GM19463 (cell line): Measurements from ENCODE around the gene PTGR2.
"Not testable (repeated sequence)": the region's sequence is repeated elsewhere in the genome, so short reads cannot be mapped to it uniquely, and the experiment has no call there.

Experiments used
- ATAC-seq: cut with Tn5 transposase; IDR thresholded peaks from one replicate; pipeline ENCODE4 v1.9.1; 2021; ENCODE audit warnings: mild to moderate bottlenecking, moderate library complexity; ENCODE audit not compliant: unreplicated experiment

PTGR2 gene

DNA sequence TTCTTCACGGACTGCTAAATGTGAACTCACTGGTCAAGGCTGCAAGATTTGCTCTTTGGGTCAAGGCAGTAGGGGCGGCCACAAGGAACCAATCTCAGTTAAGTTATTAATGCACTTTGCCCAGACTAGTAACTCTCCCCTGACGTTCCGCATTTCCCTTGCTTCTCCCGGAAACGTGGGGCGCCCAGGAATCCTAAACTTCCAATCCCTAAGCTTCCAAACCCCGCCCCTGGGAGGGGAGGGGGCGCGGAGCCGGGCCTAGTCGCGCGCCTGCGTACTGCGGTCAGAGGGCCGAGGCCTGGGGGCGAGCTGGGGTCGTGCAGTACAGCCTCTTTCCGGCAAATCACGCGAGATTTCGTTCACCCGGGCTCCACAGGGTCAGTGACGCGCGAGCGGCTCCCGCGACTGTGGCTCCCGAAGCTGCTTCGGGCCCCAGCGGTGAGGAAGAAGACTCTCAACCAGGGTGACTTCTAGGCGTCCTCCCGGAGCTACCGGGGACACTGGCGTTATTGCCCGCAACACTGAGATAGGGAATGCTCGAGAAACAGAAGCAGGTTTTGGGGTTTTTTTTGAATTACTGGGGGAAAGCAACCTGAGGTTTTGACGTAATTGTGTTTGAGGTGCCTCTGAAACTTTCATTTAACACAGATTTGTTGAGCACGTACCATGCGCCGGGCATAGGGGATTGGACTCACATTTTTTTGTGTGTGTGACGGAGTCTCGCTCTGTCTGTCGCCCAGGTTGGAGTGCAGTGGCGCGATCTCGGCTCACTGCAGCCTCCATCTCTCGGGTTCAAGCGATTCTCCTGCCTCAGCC, at the start of gene PTGR2:
PTGR2 (plus strand) TSS at position 265 of the 816 bp plus-strand sequence. CDS start 7,032 bp downstream, outside the sequence.
- peak; percentile 85 for ATAC-seq

DNA sequence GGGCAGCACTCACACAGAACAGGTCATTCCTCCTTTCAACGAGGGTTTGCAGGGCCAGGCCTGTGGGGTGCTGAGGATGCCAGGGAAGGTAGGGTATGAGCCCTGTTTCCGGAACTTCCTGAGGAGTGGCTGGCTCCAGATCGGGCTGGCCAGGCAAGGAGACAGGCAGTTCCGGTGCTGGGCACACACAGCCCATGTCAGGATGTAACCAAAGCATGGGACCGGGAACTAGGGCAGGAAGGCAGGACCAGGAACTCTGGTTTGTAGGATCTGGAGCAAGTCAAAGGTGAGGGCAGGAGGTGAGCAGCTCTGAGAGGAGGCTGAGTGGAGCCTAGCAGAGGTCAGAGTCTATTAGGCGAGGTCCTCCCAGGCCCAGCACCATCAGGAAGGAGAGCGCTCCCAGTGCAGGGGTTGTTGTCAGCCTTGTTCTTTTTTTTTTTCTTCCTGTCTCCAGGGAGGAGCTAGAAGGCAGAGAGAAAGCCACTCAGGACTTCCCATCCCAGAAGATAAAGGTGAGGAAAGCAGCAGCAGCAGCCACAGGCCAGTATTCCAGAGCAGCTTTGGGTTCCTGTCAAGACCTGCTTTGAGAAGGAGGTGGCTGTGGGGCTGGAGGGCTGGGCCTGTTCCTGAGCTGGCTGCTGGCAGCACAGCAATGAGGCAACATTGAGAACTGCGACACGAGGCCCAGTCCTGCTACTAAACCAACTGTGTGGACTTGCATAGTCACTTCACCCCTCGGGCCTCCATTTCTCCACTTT, 49.0 kb upstream of the PTGR2 start:
- no peak for ATAC-seq

DNA sequence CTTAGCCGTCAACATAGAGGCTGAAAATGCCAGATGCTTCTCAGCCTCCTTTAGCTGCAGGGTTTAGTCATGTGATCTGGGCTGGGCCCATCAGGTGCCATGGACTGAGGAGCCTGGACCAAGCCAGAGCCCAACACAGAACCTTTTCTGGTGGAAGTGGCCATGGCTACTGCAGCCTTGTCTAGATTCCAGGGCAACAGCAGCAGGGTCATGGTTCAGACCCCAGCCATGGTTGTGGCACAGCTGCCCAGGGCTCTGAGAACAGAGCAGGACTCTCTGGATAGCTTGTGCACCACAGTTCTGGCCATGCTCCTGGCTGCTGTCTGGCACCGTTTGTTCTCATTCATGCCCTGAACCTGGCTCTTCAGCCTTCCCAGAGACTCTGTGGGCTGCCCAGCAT, 47.0 kb upstream of the PTGR2 start:
- no peak for ATAC-seq

DNA sequence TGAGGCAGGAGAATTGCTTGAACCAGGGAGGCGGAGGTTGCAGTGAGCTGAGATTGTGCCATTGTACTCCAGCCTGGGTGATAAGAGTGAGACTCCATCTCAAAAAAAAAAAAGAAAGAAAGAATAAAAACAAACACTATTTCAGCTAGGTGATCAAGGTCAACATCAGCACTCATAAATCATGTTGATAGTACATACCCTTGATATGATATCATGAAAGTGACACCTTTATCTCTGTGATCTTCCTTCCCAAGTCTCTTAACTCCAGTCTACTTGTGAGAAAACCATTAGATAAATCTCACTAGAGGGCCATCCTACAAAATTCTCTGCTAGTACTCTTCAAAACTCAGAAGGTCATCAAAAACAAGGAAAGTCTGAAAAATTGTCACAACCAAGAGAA, 44.2 kb upstream of the PTGR2 start:
- ATAC-seq: no peak

DNA sequence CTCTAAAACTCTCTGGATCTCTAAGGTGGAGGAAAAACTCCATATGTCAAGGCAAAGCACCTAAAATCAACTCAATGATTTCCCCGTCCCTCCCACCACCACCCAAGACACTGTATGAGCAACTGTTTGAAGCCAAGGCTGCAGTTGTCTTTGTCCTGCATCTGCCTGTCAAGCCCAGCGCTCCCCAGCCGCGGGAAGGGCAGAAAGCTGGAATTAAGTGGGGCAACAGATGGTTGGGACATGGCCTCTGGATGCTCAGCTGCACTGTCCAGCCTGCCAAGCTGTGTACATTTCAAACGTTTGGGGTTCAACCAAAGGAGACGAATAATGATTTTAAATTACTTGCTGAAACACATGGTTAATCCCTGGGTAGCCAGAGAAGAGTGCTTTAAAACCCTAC, 42.2 kb upstream of the PTGR2 start:
- no peak for ATAC-seq

DNA sequence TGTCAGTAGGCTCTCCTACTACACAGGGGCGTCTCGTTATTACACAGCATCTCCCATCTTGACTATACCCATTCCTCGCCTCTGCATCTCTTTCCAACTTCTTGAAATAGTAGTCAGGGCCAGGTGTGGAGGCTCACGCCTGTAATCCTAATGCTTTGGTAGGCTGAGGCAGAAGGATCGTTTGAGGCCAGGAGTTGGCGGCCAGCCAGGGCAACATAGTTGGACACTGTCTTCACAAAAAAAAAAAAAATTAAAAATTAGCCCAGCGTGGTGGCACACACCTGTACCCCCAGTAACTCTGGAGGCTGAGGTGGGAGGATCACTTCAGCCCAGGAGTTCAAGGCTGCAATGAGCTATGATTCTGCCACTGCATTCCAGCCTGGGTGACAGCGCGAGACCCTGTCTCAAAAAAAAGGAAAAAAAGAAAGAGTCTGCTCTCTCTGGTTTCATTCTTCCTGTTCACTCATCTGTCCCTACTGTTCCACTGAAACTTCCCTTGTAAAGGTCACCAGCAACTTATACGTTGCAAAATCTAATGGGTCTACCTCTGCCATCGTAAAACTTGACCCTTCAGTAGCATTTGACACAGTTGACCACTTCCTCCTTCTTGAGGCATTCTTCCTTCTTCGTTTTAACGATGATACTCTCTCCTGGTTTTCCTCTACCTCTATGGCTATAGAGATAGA, 41.0 kb upstream of the PTGR2 start:
- no peak for ATAC-seq

DNA sequence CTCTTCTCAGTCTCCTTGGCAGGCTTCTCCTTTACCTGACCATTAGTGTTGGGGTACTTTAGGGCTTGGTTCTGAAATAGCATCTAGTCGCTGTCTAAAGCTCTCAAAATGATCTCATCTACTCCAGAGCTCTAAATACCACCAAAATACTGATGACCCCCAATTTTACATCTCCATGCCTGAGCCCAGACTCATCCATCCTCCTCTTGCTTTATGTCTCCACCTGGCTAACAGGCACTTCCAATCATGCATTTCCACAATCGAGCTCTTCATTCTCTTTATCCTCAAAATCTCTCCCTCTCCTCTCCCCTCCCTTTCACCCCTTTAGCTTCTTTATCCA, 40.5 kb upstream of the PTGR2 start:
- no peak for ATAC-seq

DNA sequence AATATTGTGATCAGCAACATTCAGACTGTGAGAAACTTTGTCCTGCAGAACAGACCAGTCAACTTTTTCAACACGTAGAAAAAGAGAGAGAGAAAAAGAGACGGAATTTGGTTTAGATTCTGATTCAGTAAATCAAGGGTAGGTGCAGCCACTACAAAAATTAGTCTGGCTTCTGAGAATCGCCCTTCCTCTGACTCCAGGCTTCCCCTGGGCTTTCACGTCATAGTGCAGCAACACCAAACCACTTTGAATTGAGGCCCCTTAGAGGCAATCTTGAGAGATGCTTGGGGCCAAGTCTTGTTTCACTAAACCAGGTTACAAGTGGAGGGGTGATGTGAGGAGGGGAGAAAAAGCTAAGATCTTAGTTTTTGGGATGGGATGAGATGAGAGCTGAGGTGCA, 37.5 kb upstream of the PTGR2 start:
- ATAC-seq: no peak

DNA sequence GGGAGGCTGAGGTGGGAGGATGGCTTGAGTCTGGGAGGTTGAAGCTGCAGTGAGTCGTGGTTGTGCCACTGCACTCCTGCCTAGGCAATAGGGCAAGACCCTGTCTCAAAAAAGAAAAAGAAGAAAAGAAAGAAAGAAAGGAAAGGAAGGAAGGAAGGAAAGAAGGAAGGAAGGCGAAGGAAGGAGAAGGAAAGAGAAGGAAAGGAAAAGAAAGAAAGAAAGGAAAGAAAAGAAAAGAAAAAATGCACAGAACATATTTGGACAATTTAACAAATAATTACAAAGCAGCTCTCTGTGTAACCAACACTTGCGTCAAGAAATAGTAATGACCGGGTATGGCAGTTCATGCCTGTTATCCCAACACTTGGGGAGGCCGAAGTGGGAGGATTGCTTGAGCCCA, 35.8 kb upstream of the PTGR2 start:
- ATAC-seq: no peak

DNA sequence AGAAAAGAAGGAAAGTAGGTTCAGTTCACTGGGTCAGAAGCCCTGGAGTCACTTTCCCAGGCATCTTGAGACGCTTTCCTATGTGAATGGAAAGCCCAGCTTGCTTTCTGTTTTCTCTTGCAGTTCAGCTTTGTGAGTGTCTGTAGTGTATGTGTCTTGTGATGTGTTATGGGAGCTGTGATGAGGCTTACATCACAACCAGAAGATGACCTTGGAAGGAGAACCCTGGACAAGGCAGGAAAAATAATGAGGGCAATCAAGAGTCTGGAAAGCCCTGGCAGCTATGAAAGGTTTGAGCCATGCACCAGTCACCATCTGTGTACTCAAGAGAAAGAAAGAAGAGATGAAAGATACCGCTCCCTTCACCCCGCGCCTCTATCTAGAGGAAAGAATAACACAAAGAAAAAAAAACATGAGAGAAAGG, 35.2 kb upstream of the PTGR2 start:
- no peak for ATAC-seq

DNA sequence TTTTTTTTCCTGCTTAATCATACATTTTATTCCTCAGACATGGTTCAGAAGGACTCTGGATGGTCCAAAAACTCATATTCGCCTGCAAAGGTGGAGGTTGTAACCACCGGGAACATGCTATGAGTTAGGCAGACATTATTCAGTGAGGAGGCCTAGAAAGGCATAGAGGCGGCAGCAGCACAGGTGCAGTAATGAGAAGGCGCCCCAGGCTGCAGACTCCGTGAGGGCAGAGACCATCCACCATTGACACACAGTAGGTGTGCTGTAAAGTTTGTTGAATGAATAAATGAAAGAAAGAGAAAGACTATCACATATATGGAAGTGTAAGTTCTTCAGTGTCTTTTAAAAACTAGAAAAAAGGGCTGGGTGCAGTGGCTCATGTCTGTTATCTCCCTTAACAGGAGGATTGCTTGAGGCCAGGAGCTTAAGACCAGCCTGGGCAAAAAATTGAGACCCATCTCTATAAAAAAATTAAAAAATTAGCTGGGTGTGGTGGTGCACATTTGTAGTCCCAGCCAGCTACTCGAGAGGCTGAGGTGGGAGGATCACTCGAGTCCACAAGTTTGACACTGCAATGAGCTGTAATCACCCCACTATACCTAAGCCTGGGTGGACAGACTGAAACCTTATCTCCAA, 34.5 kb upstream of the PTGR2 start:
- ATAC-seq: no peak

DNA sequence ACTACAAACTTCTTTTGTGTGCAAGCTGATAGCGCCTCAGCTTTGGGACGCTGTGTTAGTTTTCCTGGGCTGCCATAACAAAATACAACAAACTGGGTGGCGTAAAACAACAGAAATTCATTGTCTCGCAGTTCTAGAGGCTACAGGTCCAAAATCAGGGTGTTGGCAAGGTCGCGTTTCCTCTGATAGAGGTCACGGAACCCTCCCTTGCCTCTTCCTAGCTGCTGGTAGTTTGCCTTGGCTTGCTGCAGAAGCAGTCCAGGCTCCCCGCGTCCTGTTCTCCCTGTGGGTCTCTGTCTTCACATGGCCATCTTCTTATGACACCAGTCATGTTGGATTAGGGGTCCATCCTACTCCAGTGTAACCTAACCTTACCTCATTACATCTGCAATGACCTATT, 32.8 kb upstream of the PTGR2 start:
- no peak for ATAC-seq

DNA sequence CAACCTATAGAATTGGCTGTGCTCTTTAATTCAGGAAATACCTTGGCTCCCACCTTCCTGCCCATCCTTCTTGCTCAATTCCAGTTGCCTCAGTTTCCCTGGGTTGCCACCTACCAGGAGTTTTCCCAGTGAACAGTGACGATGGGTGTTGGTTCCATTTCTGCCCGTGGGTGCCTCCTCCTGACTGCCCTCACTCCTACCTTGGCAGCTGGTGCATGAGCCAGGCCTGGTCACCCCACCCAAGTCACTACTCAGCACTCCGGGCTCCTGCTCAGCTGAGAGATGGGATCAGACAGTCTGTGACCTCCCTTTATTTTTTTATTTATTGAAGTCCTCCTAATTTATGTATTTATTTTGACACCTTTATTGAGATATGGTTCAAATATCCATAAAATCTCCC, 31.0 kb upstream of the PTGR2 start:
- ATAC-seq: no peak

DNA sequence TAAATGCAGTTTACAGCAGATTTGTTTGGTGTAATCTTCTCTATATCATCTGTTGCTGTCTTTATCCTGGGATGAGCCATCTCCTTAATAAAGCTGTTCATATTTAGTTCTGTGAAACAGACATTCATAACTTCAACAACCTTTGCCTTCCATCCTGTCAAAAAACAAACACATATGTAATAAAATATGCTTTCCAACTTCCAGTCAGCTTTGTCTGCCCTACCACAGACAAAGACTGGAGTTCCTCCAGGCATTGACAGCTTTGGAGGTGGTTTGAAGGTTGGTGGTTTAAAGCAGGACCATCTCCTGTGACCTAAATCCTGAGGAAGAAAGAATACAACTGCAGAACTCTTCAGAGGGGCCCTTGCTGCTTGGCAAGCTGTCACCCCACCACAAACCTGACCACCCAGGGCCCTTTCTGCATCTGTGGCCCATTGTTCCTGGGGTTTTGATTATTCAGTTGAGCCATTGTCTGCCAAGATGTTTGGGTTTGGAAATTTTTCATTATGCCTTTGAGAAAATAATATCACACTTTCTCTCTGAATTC, 28.2 kb upstream of the PTGR2 start:
- ATAC-seq: no peak

DNA sequence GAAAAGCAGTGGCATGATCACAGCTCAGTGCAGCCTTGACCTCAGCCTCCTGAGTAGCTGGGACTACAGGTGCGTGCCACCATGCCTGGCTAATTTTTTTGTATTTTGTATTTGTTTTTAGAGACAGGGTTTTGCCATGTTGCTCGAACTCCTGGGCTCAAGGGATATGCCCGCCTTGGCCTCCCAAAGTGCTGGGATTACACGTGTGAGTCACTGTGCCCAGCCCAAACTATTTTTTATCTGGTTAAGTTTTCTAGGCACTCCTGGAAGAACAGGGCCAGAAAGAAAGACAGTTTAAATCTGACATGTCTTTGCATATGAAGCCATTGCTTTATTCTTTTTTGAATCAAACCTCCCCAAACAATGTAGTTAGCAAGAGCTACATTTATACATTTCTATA, 27.5 kb upstream of the PTGR2 start:
- ATAC-seq: no peak

DNA sequence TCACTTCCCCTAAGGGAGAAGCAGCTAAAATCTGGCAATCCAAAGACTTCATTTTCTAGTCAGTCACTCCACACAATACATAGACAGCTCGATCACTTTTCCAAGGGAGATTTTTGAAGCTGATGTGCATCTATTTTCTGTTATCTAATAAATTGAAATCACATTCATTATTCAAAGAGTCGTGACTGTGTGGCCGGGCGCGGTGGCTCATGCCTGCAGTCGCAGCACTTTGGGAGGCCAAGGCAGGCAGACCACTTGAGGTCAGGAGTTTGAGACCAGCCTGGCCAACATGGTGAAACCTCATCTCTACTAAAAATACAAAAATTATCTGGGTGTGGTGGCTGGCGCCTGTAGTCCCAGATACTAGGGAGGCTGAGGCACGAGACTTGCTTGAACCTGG, 27.1 kb upstream of the PTGR2 start:
- ATAC-seq: no peak

DNA sequence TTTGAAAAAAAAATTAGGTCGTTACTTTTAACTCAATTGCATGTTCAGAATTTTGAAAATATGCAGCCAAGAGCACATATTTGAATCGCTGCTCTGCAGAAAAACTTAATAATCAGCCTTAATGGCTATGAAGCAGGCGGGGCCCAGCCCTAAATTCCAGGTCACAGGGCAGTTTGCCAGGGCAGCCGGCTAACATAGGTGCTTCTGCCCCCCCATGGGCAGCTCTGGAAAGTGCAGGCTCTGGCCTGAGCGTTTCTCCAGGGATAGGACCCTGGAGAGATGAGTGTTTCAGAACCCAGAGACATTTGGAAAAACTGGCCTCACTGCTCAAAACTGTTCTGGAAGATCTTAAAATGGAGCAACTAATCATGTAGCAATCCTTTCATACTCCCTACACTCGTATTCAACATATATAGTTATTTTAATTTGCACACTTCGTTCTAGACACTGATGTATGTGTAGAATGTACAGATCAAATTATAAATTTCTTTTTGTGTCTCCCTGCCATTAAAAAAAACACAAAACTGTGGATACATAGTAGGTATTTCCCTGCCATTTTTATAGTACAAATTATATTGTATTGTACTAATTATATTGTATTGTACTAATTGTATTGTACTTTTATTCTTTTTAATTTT, 26.0 kb upstream of the PTGR2 start:
- ATAC-seq: peak; percentile 67

DNA sequence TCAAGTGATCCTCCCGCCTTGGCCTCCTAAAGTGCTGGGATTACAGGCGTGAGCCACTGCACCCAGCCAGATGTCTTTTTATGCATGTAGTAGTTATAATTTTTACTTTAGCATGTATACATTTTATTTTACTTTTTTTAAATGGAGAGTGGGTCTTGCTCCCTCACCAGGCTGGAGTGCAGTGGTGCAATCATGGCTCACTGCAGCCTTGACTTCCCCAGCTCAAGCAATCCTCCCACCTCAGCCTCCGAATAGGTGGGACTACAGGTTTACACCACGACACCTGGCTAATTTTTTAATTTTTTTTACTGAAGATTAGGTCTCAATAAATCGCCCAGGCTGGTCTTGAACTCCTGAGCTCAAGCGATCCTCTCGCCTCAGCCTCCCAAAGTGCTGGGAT, 24.4 kb upstream of the PTGR2 start:
- ATAC-seq: not testable (repeated sequence)

DNA sequence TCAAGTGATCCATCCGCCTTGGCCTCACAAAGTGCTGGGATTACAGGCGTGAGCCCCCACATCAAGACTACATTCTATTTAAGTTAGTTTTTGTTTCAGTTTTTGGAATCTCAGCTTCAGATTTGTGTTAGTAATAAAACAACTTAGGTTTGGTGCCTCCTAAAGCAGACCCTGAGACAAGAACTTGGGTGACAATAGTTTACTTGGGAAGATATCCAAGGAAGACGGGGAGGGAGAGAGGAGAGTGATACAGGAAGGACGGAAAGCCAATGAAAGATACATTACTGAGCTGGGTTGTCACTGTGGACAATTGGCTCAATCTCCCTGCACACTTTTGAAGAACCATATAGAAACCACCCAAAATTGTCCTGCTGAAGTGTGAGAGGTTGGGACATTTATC, 22.6 kb upstream of the PTGR2 start:
- no peak for ATAC-seq

DNA sequence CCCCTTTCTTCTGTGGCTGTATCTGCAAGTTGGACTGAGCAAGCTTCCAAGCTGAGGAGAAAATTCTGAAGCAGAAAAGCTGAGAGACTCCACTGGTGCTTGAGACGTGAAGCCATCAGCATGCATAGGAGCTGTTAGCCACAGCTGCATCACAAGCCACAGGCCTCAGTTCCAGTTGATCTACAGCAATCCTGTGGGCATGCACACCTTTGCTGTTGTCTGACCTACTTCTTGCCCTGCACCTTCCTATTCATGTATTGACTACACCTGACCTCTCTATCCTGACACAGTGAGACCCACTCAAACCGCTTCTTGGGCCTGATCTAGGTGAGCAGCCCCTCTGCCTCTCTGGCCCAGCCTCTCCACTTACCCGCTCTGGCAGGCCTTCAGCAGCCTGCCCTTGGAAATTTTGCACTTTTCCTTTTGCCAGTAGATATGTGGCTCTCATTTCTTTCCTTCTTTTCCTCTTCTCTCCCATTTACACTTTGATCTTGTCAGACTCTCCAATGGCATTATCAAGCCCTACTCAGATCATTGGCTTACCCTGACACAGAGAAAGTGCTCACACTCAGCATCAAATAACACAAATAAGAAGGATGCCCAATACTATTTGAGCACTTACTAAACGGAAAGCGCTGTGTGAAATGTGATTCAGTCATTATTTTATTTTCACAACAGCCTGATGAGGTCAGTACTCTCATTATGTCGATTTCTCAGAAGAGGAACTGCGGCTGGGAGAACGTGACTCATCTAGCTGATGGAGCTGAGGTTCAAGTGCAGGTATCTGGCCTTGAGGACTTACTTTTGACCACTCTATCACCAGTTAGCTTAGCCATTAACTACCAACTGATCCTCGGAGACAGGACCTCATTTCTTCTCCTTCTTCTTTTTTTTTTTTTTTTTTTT, 21.9 kb upstream of the PTGR2 start:
- peak; percentile 68 for ATAC-seq
